Breast epithelium (tissue), 3 donors: ENCODE data around the gene ZFAND2A.

ENCODE experiments used
- POLR2A ChIP-seq: fragments of 450-650 bp; IDR thresholded peaks from one replicate; pipeline ENCODE4 v1.6.1; 2016; ENCODE audit warnings: antibody characterized with exemption, mild to moderate bottlenecking, moderate library complexity
- TF ChIP-seq, protein P1 (sequence below), 3 donors: fragments of 450-650 bp; IDR thresholded peaks; one replicate each; pipeline ENCODE4 v1.5.1; 2016 to 2017; ENCODE audit warnings: antibody characterized with exemption in 3 of 3, mild to moderate bottlenecking in 3 of 3, moderate library complexity in 3 of 3

DNA sequence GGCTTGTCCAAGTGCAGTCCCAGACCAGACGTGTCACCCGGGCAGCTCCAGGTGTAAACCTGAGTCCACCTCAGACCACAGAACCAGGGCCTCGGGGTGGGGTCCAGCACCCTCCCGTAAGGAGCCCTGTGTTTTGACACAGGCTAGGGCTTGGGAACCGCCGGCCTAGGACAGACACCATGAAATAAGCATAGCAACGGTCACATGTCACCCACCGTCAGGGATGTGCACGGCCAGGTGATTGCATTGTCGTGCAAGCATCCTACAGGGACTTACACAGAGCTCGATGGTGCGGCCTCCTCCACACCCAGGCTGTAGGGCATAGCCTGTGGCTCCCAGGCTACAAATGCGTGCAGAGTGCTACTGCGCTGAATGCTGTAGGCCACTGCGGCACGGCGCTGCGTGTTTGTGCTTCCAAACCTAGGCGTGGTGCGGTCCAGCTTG is 10.6 kb downstream of the ZFAND2A start:
- TF ChIP-seq, protein P1, sequence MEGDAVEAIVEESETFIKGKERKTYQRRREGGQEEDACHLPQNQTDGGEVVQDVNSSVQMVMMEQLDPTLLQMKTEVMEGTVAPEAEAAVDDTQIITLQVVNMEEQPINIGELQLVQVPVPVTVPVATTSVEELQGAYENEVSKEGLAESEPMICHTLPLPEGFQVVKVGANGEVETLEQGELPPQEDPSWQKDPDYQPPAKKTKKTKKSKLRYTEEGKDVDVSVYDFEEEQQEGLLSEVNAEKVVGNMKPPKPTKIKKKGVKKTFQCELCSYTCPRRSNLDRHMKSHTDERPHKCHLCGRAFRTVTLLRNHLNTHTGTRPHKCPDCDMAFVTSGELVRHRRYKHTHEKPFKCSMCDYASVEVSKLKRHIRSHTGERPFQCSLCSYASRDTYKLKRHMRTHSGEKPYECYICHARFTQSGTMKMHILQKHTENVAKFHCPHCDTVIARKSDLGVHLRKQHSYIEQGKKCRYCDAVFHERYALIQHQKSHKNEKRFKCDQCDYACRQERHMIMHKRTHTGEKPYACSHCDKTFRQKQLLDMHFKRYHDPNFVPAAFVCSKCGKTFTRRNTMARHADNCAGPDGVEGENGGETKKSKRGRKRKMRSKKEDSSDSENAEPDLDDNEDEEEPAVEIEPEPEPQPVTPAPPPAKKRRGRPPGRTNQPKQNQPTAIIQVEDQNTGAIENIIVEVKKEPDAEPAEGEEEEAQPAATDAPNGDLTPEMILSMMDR (IDR thresholded peaks at IDR 0.05), result no peak
- no peak for TF ChIP-seq POLR2A
